Tibial artery (tissue), 4 donors: ENCODE data around the gene TSHZ2.

Source experiments
- DNase-seq, 2 donors: peaks; one replicate each; pipeline ENCODE4 v3.0.0-alpha.2; 2019
- H3K27ac ChIP-seq, 2 donors: fragments of 200-600 bp; sonication (generic) in 1 of 2; 1 replicate in 1 of 2; 2 replicates in 1 of 2; pipeline ENCODE4 v1.5.1; 2018 to 2019; ENCODE audit warnings: mild to moderate bottlenecking in 1 of 2
- H3K27me3 ChIP-seq, 2 donors: fragments of 200-600 bp; sonication (generic) in 1 of 2; one replicate each; pipeline versions ENCODE4 v1.5.1 to v1.6.0; 2016 to 2019
- H3K36me3 ChIP-seq, 3 donors: fragments of 200-600 bp; sonication (generic) in 2 of 3; one replicate each; pipeline ENCODE4 v1.5.1; 2016 to 2019; ENCODE audit warnings: mild to moderate bottlenecking in 2 of 3
- H3K4me1 ChIP-seq, 4 donors: fragments of 200-600 bp; sonication (generic) in 2 of 4; 1 replicate in 3 of 4; 2 replicates in 1 of 4; pipeline ENCODE4 v1.5.1; 2016 to 2019
- H3K4me3 ChIP-seq, 2 donors: fragments of 200-600 bp; sonication (generic) in 1 of 2; 1 replicate in 1 of 2; 2 replicates in 1 of 2; pipeline ENCODE4 v1.5.1; 2018 to 2019; ENCODE audit warnings: mild to moderate bottlenecking in 2 of 2
- H3K9me3 ChIP-seq, 3 donors: fragments of 200-600 bp; sonication (generic) in 1 of 3; one replicate each; pipeline ENCODE4 v1.5.1; 2016 to 2019
- CTCF ChIP-seq, 2 experiments: fragments of 200-600 bp in 1 of 2; fragments of 450-650 bp in 1 of 2; IDR thresholded peaks; one replicate each; pipeline ENCODE4 v1.5.1; 2017 to 2019; ENCODE audit warnings: antibody characterized with exemption in 2 of 2, mild to moderate bottlenecking in 1 of 2, moderate library complexity in 1 of 2
- intact Hi-C: fragments of 100-400 bp; cut with DNase I; formaldehyde crosslinking; loops from one replicate; pipeline ENCODE4 v1.15.0; 2023; ENCODE audit warnings: low total_unique reads

TSHZ2 gene

GRCh38 chr20:53338716-53339115, 366.6 kb downstream of the TSHZ2 start:
- Histone ChIP-seq H3K4me1 (no peaks in the 10 kb centered on the region), H3K4me3 (no peak overlapping the region), H3K36me3 (no peaks in the 10 kb centered on the region), H3K27me3 (no peaks in the 10 kb centered on the region), H3K9me3 (no peaks in the 10 kb centered on the region), H3K27ac (no peak overlapping the region)
- no peak for TF ChIP-seq CTCF (IDR thresholded peaks at IDR 0.05)
- intact Hi-C loops: no loop called here
- no peak for DNase-seq

- TF ChIP-seq CTCF (IDR thresholded peaks at IDR 0.05): no peak
- DNase-seq: no peak
- intact Hi-C loops: no loop called here
- Histone ChIP-seq H3K36me3 (no peaks in the 10 kb centered on the region), H3K27me3 (no peaks in the 10 kb centered on the region), H3K9me3 (no peaks in the 10 kb centered on the region), H3K4me1 (no peaks in the 10 kb centered on the region), H3K27ac (no peak overlapping the region), H3K4me3 (no peak overlapping the region)
These were observed 370.3 kb downstream of the TSHZ2 start for GRCh38 chr20:53342429-53342828.

GRCh38 chr20:53343448-53343847, 371.3 kb downstream of the TSHZ2 start:
- no peak overlapping the region for H3K27ac ChIP-seq
- TF ChIP-seq CTCF (IDR thresholded peaks at IDR 0.05): no peak
- no peaks in the 10 kb centered on the region for H3K4me1 ChIP-seq
- no peaks in the 10 kb centered on the region for H3K9me3 ChIP-seq
- H3K36me3 ChIP-seq: no peaks in the 10 kb centered on the region
- intact Hi-C loops: no loop called here
- H3K4me3 ChIP-seq: no peak overlapping the region
- DNase-seq: no peak
- H3K27me3 ChIP-seq: no peaks in the 10 kb centered on the region

GRCh38 chr20:53344891-53345290, 372.7 kb downstream of the TSHZ2 start:
- Histone ChIP-seq H3K4me1 (no peaks in the 10 kb centered on the region), H3K27ac (no peak overlapping the region), H3K36me3 (no peaks in the 10 kb centered on the region), H3K27me3 (no peaks in the 10 kb centered on the region), H3K4me3 (no peak overlapping the region), H3K9me3 (peaks cover 0 to 1% (median 0%) of the 10 kb centered on the region in 3 donors)
- no peak for TF ChIP-seq CTCF (IDR thresholded peaks at IDR 0.05)
- DNase-seq: no peak
- intact Hi-C loops: no loop called here

GRCh38 chr20:53345536-53346334, 373.6 kb downstream of the TSHZ2 start:
- intact Hi-C loops: no loop called here
- Histone ChIP-seq H3K4me1 (no peaks in the 10 kb centered on the region), H3K36me3 (no peaks in the 10 kb centered on the region), H3K4me3 (no peak overlapping the region), H3K27ac (no peak overlapping the region), H3K9me3 (peaks cover 0 to 6% (median 0%) of the 10 kb centered on the region in 3 donors), H3K27me3 (no peaks in the 10 kb centered on the region)
- no peak for TF ChIP-seq CTCF (IDR thresholded peaks at IDR 0.05)
- no peak for DNase-seq

GRCh38 chr20:53346335-53346648, 374.1 kb downstream of the TSHZ2 start:
- TF ChIP-seq CTCF (IDR thresholded peaks at IDR 0.05): no peak
- no peak overlapping the region for H3K27ac ChIP-seq
- no peak overlapping the region for H3K4me3 ChIP-seq
- peaks cover 0 to 6% (median 0%) of the 10 kb centered on the region in 3 donors for H3K9me3 ChIP-seq
- H3K36me3 ChIP-seq: no peaks in the 10 kb centered on the region
- intact Hi-C loops: no loop called here
- DNase-seq: no peak
- H3K27me3 ChIP-seq: no peaks in the 10 kb centered on the region
- H3K4me1 ChIP-seq: no peaks in the 10 kb centered on the region
